AG04450 (cell line): ENCODE data around the gene PTGER1. TPM values are rescaled to one million over a fixed set of nuclear protein-coding genes. Genes with fewer than 3 reads are reported as not detected.

Experiments used
- CTCF ChIA-PET: fragments of 300-600, 350-600 bp; formaldehyde crosslinking; extraction: SDS; loops from one replicate; lab custom pipeline; 2022; ENCODE audit warnings: antibody characterized with exemption, inconsistent platforms; lab: Charles Lee
- POLR2A ChIA-PET: fragments of 350-600 bp; formaldehyde crosslinking; extraction: SDS; loops from one replicate; lab custom pipeline; 2021; ENCODE audit warnings: antibody characterized with exemption, inconsistent platforms; lab: Yijun Ruan, JAX
- DNase-seq: peaks from one replicate; pipeline ENCODE4 v3.0.0-alpha.2; 2011; ENCODE audit warnings: low read depth, low spot score
- H3K27ac ChIP-seq: one replicate; pipeline ENCODE4 v1.5.1; 2012; ENCODE audit warnings: low read depth, low read length, control low read depth
- H3K27me3 ChIP-seq: one replicate; pipeline ENCODE4 v1.6.0; 2012; ENCODE audit warnings: low read length; ENCODE audit not compliant: control insufficient read depth, insufficient read depth
- H3K4me3 ChIP-seq: 2 replicates; pipeline ENCODE4 v1.5.1; 2011; ENCODE audit warnings: mild to moderate bottlenecking, low read depth, low read length, control low read depth
- H3K9me3 ChIP-seq: 2 replicates; pipeline ENCODE4 v1.5.1; 2012; ENCODE audit warnings: low read length; ENCODE audit not compliant: control insufficient read depth, insufficient read depth
- polyA plus RNA-seq: library from polyadenylated mRNA; depleted of rRNA; stranded (reverse); fragments of >200 nt; gene quantifications from 2 replicates; pipeline ENCODE4 v1.2.3, GENCODE V29; 2011
- TF ChIP-seq, protein P1 (sequence below): IDR thresholded peaks from 2 replicates; pipeline ENCODE4 v1.5.1; 2011; ENCODE audit warnings: low read depth, low read length, control low read depth, inconsistent platforms

PTGER1 gene
- polyA plus RNA-seq, 1 experiment, result 0.72 TPM

DNA sequence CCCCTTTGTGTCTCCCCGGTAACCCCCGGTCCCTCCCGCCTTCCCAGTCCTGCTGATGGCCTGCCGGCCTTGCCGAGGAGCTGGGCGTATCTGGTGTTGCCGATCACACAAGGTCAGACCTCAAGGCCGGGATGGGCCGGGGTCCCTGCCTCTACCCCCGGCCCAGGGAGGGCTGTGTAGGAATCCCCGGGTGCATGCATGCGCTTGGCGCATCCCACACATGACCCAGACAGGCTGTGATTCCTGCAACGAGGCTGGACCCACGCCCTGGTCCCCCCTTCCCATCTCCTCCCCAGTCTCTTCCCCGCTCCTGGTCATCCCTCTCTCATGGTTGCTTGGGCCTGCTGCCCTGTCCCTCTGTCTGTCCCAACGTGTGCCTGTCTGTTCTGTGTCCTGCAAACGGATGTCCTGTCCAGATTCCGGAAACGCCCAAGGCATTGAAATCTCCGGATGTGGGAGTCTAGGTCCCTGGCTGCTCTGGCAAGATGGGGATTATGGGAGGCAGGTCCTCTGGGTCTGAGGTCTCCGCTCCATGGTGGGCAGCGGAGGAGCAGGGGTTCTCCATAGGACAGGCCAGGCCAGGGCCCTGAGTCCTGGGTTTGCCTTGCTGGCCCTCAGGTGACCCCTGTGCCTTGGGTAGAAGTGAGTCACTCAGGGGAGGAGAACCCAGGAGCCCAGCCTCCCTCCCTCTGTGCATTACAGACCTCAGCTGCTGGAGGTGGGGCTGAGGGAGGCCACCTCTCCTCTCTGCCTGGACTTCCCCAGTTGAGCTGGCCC, 40.4 kb downstream of the PTGER1 start:
- DNase-seq, result no peak
- POLR2A ChIA-PET, result no interaction called here
- Histone ChIP-seq H3K27ac (peak overlapping the region; percentile 11), H3K4me3 (peak overlapping the region; percentile 74), H3K9me3 (no peaks in the 10 kb centered on the region; the same call in 1 of the 2 replicates), H3K27me3 (no peaks in the 10 kb centered on the region)
- TF ChIP-seq, protein P1, sequence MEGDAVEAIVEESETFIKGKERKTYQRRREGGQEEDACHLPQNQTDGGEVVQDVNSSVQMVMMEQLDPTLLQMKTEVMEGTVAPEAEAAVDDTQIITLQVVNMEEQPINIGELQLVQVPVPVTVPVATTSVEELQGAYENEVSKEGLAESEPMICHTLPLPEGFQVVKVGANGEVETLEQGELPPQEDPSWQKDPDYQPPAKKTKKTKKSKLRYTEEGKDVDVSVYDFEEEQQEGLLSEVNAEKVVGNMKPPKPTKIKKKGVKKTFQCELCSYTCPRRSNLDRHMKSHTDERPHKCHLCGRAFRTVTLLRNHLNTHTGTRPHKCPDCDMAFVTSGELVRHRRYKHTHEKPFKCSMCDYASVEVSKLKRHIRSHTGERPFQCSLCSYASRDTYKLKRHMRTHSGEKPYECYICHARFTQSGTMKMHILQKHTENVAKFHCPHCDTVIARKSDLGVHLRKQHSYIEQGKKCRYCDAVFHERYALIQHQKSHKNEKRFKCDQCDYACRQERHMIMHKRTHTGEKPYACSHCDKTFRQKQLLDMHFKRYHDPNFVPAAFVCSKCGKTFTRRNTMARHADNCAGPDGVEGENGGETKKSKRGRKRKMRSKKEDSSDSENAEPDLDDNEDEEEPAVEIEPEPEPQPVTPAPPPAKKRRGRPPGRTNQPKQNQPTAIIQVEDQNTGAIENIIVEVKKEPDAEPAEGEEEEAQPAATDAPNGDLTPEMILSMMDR, result no peak
- CTCF ChIA-PET, result no interaction called here

DNA sequence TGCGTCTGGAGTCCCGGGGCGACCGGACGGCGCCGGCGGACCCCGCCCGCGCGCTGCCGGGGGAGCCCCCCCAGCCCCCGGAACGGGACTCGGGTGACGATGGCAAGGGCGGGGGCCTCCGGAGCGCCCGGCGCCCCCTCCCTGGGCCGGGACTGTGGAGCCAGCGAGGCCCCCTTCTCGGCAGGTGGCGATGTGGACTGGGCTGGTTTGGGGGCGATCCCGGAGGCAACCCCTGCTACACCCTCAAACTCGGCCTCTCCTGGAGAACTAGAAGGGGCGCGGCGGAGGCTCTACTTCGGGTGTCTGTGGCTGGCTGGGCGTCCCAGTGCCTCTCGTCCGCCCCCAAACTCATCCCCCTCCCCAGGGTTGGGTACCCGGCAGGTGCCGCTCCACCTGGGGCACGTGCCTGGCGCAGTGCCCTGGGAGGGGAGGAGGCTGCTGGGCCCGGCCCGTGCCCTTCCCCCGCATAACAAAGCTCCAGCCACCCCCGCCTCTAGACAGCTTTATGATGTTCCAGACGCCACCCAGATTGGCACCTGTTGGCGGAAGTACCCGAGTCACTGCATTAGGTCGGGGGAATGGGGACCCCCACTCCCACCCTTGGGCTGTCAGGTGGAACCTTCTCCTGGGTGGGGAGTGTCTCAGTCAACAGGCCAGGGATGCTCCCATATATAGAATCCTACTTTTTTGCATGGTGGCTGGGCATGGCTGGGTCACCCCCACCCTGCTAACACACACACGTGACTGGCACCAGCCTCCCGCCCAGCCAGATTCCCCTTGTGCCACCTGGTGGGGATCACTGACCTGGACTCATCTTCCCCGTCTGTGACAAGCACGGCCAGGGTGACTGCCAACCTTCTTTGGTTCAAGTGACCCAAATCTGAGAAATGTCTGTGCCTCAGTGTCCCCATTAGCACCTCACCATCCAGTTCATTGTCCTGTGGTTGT, 41.3 kb downstream of the PTGER1 start:
- ChIA-PET POLR2A (no interaction called here), CTCF (interaction anchor here (1.0 kb wide), 1 partner anchor 297 kb away, joined by 7 read pairs; the partner anchor contains the start of gene ASF1B)
- peak overlapping the region; percentile 11 for H3K27ac ChIP-seq
- TF ChIP-seq, protein P1, result no peak
- DNase-seq, result no peak
- no peaks in the 10 kb centered on the region for H3K27me3 ChIP-seq
- no peaks in the 10 kb centered on the region; the same call in 1 of the 2 replicates for H3K9me3 ChIP-seq
- peak overlapping the region; percentile 74 for H3K4me3 ChIP-seq

DNA sequence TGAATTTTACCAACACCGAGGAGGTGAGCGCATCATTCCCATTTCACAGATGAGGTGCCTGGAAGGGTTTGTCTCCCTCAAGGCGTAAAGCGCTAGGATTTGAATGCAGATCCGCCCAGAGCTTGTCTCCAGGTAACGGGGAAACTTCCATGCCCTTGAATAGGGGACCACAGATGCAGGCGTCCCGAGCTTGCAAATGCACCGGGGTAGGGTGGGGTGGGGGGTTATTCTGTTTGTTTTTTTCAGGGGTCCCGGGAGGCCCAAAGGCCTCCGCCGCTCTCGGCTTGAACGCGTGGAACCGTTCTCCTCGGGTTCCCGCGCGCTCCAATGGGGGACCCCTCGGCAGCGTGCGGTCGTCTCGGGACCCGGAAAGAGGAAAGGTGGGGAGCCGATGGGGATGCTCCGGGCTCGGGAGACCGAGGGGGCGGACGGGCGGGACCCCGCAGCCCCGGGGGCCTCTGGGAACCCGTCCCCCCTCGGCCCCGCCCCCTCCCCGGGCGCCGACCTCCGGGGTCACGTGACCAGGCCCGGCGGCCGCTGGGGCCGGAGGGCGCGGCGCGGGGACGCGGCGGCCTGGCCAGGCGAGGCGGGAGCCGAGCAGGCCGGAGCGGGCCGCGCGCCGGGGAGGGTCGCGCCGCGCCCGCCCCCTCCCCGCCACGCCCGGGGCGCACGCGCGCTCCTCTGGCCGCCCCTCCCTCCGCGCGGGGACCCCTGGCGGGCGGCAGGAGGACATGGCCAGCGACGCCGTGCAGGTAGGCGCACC, 42.2 kb downstream of the PTGER1 start, which contains the start of gene PKN1:
TSS of gene PKN1 (plus strand) at position 516 of the 763 bp plus-strand sequence. CDS start at position 732, 216 bp downstream.
- ChIA-PET POLR2A (no interaction called here), CTCF (interaction anchor here (0.6 to 2.2 kb wide), 8 partner anchors 13 to 296 kb away, joined by 3 to 7 read pairs (median 4); partner anchors contain the start of gene ASF1B)
- Histone ChIP-seq H3K9me3 (no peaks in the 10 kb centered on the region; the same call in 1 of the 2 replicates), H3K27ac (no peak within 1 kb of the TSS), H3K27me3 (no peaks in the 10 kb centered on the region), H3K4me3 (peak within 1 kb of the TSS; percentile 74)
- no peak for DNase-seq
- TF ChIP-seq, protein P1, result no peak

DNA sequence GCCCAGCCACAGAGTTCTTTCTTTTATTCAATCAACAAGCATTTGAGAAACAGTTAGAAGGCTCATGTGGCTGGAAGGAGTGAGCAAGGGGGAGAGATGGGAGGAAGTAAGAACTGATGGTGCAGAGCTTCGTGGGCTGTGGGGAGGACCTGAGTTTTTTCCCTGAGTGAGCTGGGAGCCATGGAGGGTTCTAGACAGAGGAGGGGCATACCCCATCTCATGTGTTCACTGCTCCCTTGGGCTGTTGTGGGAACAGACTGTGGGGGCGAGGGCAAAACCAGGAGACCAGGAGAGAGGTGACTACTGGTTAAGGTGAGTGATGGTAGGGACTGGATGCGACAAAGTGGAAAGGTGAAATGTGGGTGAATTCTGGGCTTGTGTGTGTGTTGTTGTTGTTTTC, 44.4 kb downstream of the PTGER1 start:
- ChIA-PET POLR2A (no interaction called here), CTCF (interaction anchor here (0.6 kb wide), 1 partner anchor 211 kb away, joined by 3 read pairs; no protein-coding TSS in a partner anchor)
- H3K27ac ChIP-seq, result no peak overlapping the region
- TF ChIP-seq, protein P1, result no peak
- no peaks in the 10 kb centered on the region for H3K27me3 ChIP-seq
- no peaks in the 10 kb centered on the region; the same call in 1 of the 2 replicates for H3K9me3 ChIP-seq
- no peak overlapping the region for H3K4me3 ChIP-seq
- DNase-seq, result no peak
